H9 (cell line): ENCODE measurements around the gene ADSS1. TPM values are rescaled to one million over a fixed set of nuclear protein-coding genes. Genes with fewer than 3 reads are reported as not detected.

Source experiments
- DNase-seq: peaks from one replicate; pipeline ENCODE4 v3.0.0-alpha.2; 2017
- H2AFZ ChIP-seq: one replicate; pipeline ENCODE4 v1.6.1; 2013; ENCODE audit warnings: mild to moderate bottlenecking, low read length, control low read depth, moderate library complexity
- H2AK5ac ChIP-seq: 2 replicates; pipeline ENCODE4 v1.6.1; 2013; ENCODE audit warnings: low read length, control low read depth, mixed read lengths; ENCODE audit not compliant: insufficient read length
- H2BK120ac ChIP-seq: one replicate; pipeline ENCODE4 v1.6.1; 2013; ENCODE audit warnings: low read depth, mild to moderate bottlenecking, low read length, control low read depth, inconsistent platforms; ENCODE audit not compliant: poor library complexity, severe bottlenecking
- H2BK12ac ChIP-seq: 2 replicates; pipeline ENCODE4 v1.6.1; 2013; ENCODE audit warnings: low read length, control low read depth, mixed read lengths, low read depth; ENCODE audit not compliant: insufficient read length
- H2BK15ac ChIP-seq: 2 replicates; pipeline ENCODE4 v1.6.1; 2013; ENCODE audit warnings: low read depth, low read length, control low read depth
- H2BK20ac ChIP-seq: one replicate; pipeline ENCODE4 v1.6.1; 2013; ENCODE audit warnings: low read depth, mild to moderate bottlenecking, low read length, control low read depth, inconsistent platforms; ENCODE audit not compliant: poor library complexity, severe bottlenecking
- H2BK5ac ChIP-seq: 2 replicates; pipeline ENCODE4 v1.6.1; 2013; ENCODE audit warnings: low read length, control low read depth, mixed read lengths; ENCODE audit not compliant: insufficient read length
- H3K14ac ChIP-seq: 2 replicates; pipeline ENCODE4 v1.6.1; 2013; ENCODE audit warnings: low read length, control low read depth; ENCODE audit not compliant: insufficient read depth
- H3K18ac ChIP-seq: 2 replicates; pipeline ENCODE4 v1.6.1; 2013; ENCODE audit warnings: low read depth, mild to moderate bottlenecking, mixed read lengths, low read length, control low read depth; ENCODE audit not compliant: insufficient read length
- H3K23ac ChIP-seq: 2 replicates; pipeline ENCODE4 v1.6.1; 2013; ENCODE audit warnings: low read length, control low read depth, mixed read lengths, low read depth; ENCODE audit not compliant: insufficient read length
- H3K23me2 ChIP-seq: 2 replicates; pipeline ENCODE4 v1.6.1; 2013; ENCODE audit warnings: low read depth, mild to moderate bottlenecking, mixed read lengths, low read length, control low read depth; ENCODE audit not compliant: insufficient read length, poor library complexity, severe bottlenecking
- H3K27ac ChIP-seq: 2 replicates; pipeline ENCODE4 v1.5.1; 2013; ENCODE audit warnings: low read length, control low read depth, mixed read lengths, low read depth; ENCODE audit not compliant: insufficient read length
- H3K27me3 ChIP-seq: 2 replicates; pipeline ENCODE4 v1.6.1; 2013; ENCODE audit warnings: low read length, control low read depth, inconsistent platforms; ENCODE audit not compliant: insufficient read depth
- H3K4ac ChIP-seq: 2 replicates; pipeline ENCODE4 v1.6.1; 2013; ENCODE audit warnings: low read depth, mild to moderate bottlenecking, control low read depth, inconsistent platforms, low read length, moderate library complexity
- H3K4me1 ChIP-seq: 2 replicates; pipeline ENCODE4 v1.6.1; 2013; ENCODE audit warnings: low read length, control low read depth, inconsistent platforms; ENCODE audit not compliant: insufficient read depth
- H3K4me2 ChIP-seq: 2 replicates; pipeline ENCODE4 v1.6.1; 2013; ENCODE audit warnings: low read length, control low read depth, mixed read lengths; ENCODE audit not compliant: insufficient read length, insufficient read depth
- H3K56ac ChIP-seq: 2 replicates; pipeline ENCODE4 v1.6.1; 2013; ENCODE audit warnings: low read depth, mild to moderate bottlenecking, mixed read lengths, low read length, control low read depth; ENCODE audit not compliant: insufficient read length
- H3K79me1 ChIP-seq: 2 replicates; pipeline ENCODE4 v1.6.1; 2013; ENCODE audit warnings: low read depth, mild to moderate bottlenecking, moderate library complexity, low read length, control low read depth, inconsistent platforms; ENCODE audit not compliant: insufficient read depth, poor library complexity, severe bottlenecking
- H3K79me2 ChIP-seq: 2 replicates; pipeline ENCODE4 v1.6.1; 2013; ENCODE audit warnings: low read length, control low read depth, inconsistent platforms; ENCODE audit not compliant: insufficient read depth
- H3K9ac ChIP-seq: 2 replicates; pipeline ENCODE4 v1.6.1; 2013; ENCODE audit warnings: low read length, control low read depth, mixed read lengths; ENCODE audit not compliant: insufficient read length; ENCODE audit errors: extremely low read depth
- H3K9me3 ChIP-seq: one replicate; pipeline ENCODE4 v1.6.1; 2013; ENCODE audit warnings: low read depth, low read length, inconsistent platforms; ENCODE audit not compliant: control insufficient read depth
- H3T11ph ChIP-seq: one replicate; pipeline ENCODE4 v1.6.1; 2013; ENCODE audit warnings: mild to moderate bottlenecking, low read length, control low read depth, inconsistent platforms
- H4K20me1 ChIP-seq: one replicate; pipeline ENCODE4 v1.6.1; 2013; ENCODE audit not compliant: control insufficient read depth, insufficient read length, insufficient read depth
- H4K5ac ChIP-seq: 2 replicates; pipeline ENCODE4 v1.6.1; 2013; ENCODE audit warnings: low read depth, mild to moderate bottlenecking, mixed read lengths, low read length, control low read depth; ENCODE audit not compliant: insufficient read length
- H4K8ac ChIP-seq: replicated peaks from 2 replicates; pipeline ENCODE4 v1.6.1; 2013; ENCODE audit warnings: low read length, control low read depth, mixed read lengths, low read depth; ENCODE audit not compliant: insufficient read length
- H4K91ac ChIP-seq: 2 replicates; pipeline ENCODE4 v1.6.1; 2013; ENCODE audit warnings: low read depth, mild to moderate bottlenecking, moderate library complexity, mixed read lengths, low read length, control low read depth; ENCODE audit not compliant: insufficient read length
- H3K27ac Mint-ChIP-seq, 3 experiments: 2 replicates in 2 of 3; 3 replicates in 1 of 3; pipeline ENCODE4 v1.8.0; 2020 to 2021; ENCODE audit warnings: mixed read lengths in 3 of 3, mild to moderate bottlenecking in 1 of 3, moderate library complexity in 1 of 3
- H3K27me3 Mint-ChIP-seq: 2 replicates; pipeline ENCODE4 v1.8.0; 2021; ENCODE audit warnings: low read depth, mild to moderate bottlenecking, moderate library complexity, mixed read lengths
- H3K36me3 Mint-ChIP-seq, 3 experiments: 2 replicates in 2 of 3; 3 replicates in 1 of 3; pipeline ENCODE4 v1.8.0; 2020 to 2021; ENCODE audit warnings: low read depth in 3 of 3, mixed read lengths in 3 of 3; ENCODE audit not compliant: insufficient read depth in 1 of 3
- H3K4me1 Mint-ChIP-seq, 2 experiments: 2 replicates each; pipeline ENCODE4 v1.8.0; 2020; ENCODE audit warnings: mixed read lengths in 2 of 2
- H3K4me3 Mint-ChIP-seq, 2 experiments: 2 replicates in 1 of 2; 3 replicates in 1 of 2; pipeline ENCODE4 v1.8.0; 2020 to 2021; ENCODE audit warnings: mild to moderate bottlenecking in 2 of 2, mixed read lengths in 2 of 2, moderate library complexity in 1 of 2
- H3K9me3 Mint-ChIP-seq, 2 experiments: 2 replicates in 1 of 2; 3 replicates in 1 of 2; pipeline ENCODE4 v1.8.0; 2020; ENCODE audit warnings: mild to moderate bottlenecking in 2 of 2, mixed read lengths in 2 of 2, moderate library complexity in 1 of 2
- CTCF ChIP-seq: fragments of 200-600 bp; sonication (generic); conservative IDR thresholded peaks from 3 replicates; pipeline ENCODE4 v1.8.0; 2021; ENCODE audit warnings: antibody characterized with exemption, mild to moderate bottlenecking
- WGBS: extraction: QIAGEN DNeasy Blood & Tissue Kit; methylation state at CpG from one replicate; pipeline ENCODE4 v1.1.7; 2013; ENCODE audit warnings: missing lambda C conversion rate, low lambda C conversion rate, mixed read lengths; ENCODE audit not compliant: insufficient read length; ENCODE audit errors: extremely low coverage; 5-methylcytosine and 5-hydroxymethylcytosine counted together
- total RNA-seq: library from RNA; stranded (reverse); gene quantifications from 2 replicates; pipeline ENCODE4 v1.2.1, GENCODE V29; 2021

Gene ADSS1
- total RNA-seq, 1 experiment from 2014 or later = 8.5 TPM

- Histone ChIP-seq H2BK120ac (no peak overlapping the region), H3K4me2 (no peak overlapping the region), H3K9ac (no peak overlapping the region), H2AK5ac (no peak overlapping the region), H3K56ac (no peak overlapping the region), H4K91ac (no peak overlapping the region), H3K23ac (no peak overlapping the region), H2BK5ac (no peak overlapping the region), H3K27me3 (no peaks in the 10 kb centered on the region), H3K79me2 (no peaks in the 10 kb centered on the region), H3K18ac (no peak overlapping the region), H3K14ac (no peak overlapping the region; the same call in 1 of the 2 replicates), H2BK20ac (no peak overlapping the region), H4K20me1 (no peaks in the 10 kb centered on the region), H2BK12ac (no peak overlapping the region), H3K9me3 (no peaks in the 10 kb centered on the region), H3K27ac (no peak overlapping the region), H4K8ac (no peak overlapping the region), H3K23me2 (no peaks in the 10 kb centered on the region), H3K79me1 (no peaks in the 10 kb centered on the region), H3K4me1 (no peaks in the 10 kb centered on the region), H2AFZ (no peak overlapping the region), H2BK15ac (no peak overlapping the region), H3T11ph (no peak overlapping the region), H3K4ac (no peak overlapping the region), H4K5ac (no peak overlapping the region)
- no peak for DNase-seq
- Mint-ChIP-seq H3K4me1 (peaks cover 8 to 27% of the 10 kb centered on the region in 2 experiments), H3K9me3 (peaks cover 7 to 12% of the 10 kb centered on the region in 2 experiments), H3K36me3 (peaks cover 23 to 28% (median 24%) of the 10 kb centered on the region in 3 experiments), H3K4me3 (no peak overlapping the region), H3K27ac (no peak overlapping the region), H3K27me3 (no peaks in the 10 kb centered on the region; the same call in 1 of the 2 replicates)
- no peak for TF ChIP-seq CTCF
- no CpG with 5 or more reads among the region's 4 CpGs for WGBS
Measured at GRCh38 chr14:104702673-104703072, 21.4 kb upstream of the ADSS1 start.
